Lower leg skin (tissue), 4 donors: ENCODE results near the gene ADISSP. TPM values are rescaled to one million over a fixed set of nuclear protein-coding genes. Genes with fewer than 3 reads are reported as not detected.

Source experiments
- DNase-seq, 2 donors: peaks; one replicate each; pipeline ENCODE4 v3.0.0-alpha.2; 2019; ENCODE audit warnings: low spot score in 2 of 2
- H3K4me3 ChIP-seq: fragments of 200-600 bp; sonication (generic); 2 replicates; pipeline ENCODE4 v1.5.1; 2017; ENCODE audit warnings: mild to moderate bottlenecking, low read depth; ENCODE audit not compliant: poor library complexity, severe bottlenecking
- CTCF ChIP-seq, 3 donors: fragments of 450-650 bp; IDR thresholded peaks; one replicate each; pipeline ENCODE4 v1.5.1; 2016; ENCODE audit warnings: antibody characterized with exemption in 3 of 3, mild to moderate bottlenecking in 3 of 3, moderate library complexity in 2 of 3
- POLR2A ChIP-seq, 2 donors: fragments of 450-650 bp; IDR thresholded peaks; one replicate each; pipeline ENCODE4 v1.6.1; 2016 to 2017; ENCODE audit warnings: antibody characterized with exemption in 2 of 2, mild to moderate bottlenecking in 1 of 2, moderate library complexity in 1 of 2
- WGBS, 2 donors: methylation state at CpG; one replicate each; pipeline ENCODE4 v1.1.5; 2018; 5-methylcytosine and 5-hydroxymethylcytosine counted together
- intact Hi-C: fragments of 100-400 bp; cut with DNase I; formaldehyde crosslinking; loops from one replicate; pipeline ENCODE4 v1.15.0; 2023; ENCODE audit warnings: low total_unique reads
- total RNA-seq, 4 donors: library from RNA; depleted of rRNA; stranded (reverse); fragments of >200 nt; gene quantifications; one replicate each; pipeline ENCODE4 v1.1.0, GENCODE V29; 2016

The ADISSP gene
- total RNA-seq, 4 donors from 2014 or later = 9.7 to 21.8 (median 15.5) TPM

- DNase-seq = peak in 1 of 2 donors; percentile 86
- H3K4me3 ChIP-seq = no peak overlapping the region
- no peak for TF ChIP-seq POLR2A (IDR thresholded peaks at IDR 0.05)
- no peak for TF ChIP-seq CTCF (IDR thresholded peaks at IDR 0.05)
- WGBS, 2 donors = 73 to 77% methylated on average over 16 to 19 of the region's 19 CpGs
- intact Hi-C loops = no loop called here
Measured at GRCh38 chr20:3739054-3739925, 28.3 kb downstream of the ADISSP start.

- 61 to 68% methylated on average over 11 of the region's 11 CpGs for WGBS, 2 donors
- no peak for DNase-seq
- H3K4me3 ChIP-seq = no peak overlapping the region
- intact Hi-C loops = no loop called here
- TF ChIP-seq POLR2A (IDR thresholded peaks at IDR 0.05) (no peak), CTCF (IDR thresholded peaks at IDR 0.05) (no peak)
Measured at GRCh38 chr20:3738111-3739053, 29.2 kb downstream of the ADISSP start.

GRCh38 chr20:3735768-3736167 lies 31.8 kb downstream of the ADISSP start:
- TF ChIP-seq POLR2A (IDR thresholded peaks at IDR 0.05) (no peak), CTCF (IDR thresholded peaks at IDR 0.05) (no peak)
- no peak overlapping the region for H3K4me3 ChIP-seq
- intact Hi-C loops = no loop called here
- 76 to 82% methylated on average over 4 of the region's 4 CpGs for WGBS, 2 donors
- DNase-seq = no peak

GRCh38 chr20:3734111-3734843 lies 33.3 kb downstream of the ADISSP start:
- no peak for DNase-seq
- no peak overlapping the region for H3K4me3 ChIP-seq
- TF ChIP-seq CTCF (IDR thresholded peaks at IDR 0.05) = no peak
- no peak for TF ChIP-seq POLR2A (IDR thresholded peaks at IDR 0.05)
- intact Hi-C loops = no loop called here
- 59 to 61% methylated on average over 12 of the region's 12 CpGs for WGBS, 2 donors
